NT2/D1 (cell line): ENCODE measurements around the gene TXNDC12.

Source experiments
- SUZ12 ChIP-seq: IDR thresholded peaks from 2 replicates; pipeline ENCODE4 v1.6.1; 2011; ENCODE audit not compliant: insufficient read length, insufficient read depth; ENCODE audit errors: extremely low read depth
- YY1 ChIP-seq: IDR thresholded peaks from 2 replicates; pipeline ENCODE4 v1.6.1; 2011; ENCODE audit not compliant: insufficient read length, insufficient read depth
- ZNF274 ChIP-seq: IDR thresholded peaks from 2 replicates; pipeline ENCODE4 v1.6.1; 2011; ENCODE audit warnings: mild to moderate bottlenecking, low read depth, low read length

DNA sequence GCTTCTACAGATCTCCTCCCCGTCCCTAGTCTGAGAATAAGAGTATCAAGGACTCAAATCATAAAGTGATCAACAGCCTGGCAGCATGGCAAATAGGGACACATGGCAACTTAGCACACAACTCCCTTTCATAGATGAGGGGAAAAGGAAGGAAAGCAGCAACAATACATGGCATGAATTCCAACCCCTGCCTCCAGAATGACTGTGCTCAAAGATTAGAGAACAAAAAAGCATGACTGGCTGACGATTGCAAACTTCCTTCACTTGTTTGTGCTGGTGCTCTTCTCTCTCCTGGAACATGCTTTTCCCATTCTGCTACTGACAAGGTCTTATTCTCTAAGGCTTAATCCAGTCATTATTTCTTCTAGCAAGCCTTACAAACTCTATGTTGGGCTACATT lies 32.9 kb downstream of the TXNDC12 start:
- TF ChIP-seq YY1: no peak
- no peak for TF ChIP-seq ZNF274
- TF ChIP-seq SUZ12: no peak
